GM18526 (cell line): ENCODE measurements around the gene MAP3K3.

ENCODE experiments used
- POLR2A ChIP-seq: IDR thresholded peaks from 3 replicates; pipeline ENCODE4 v1.6.1; 2011; ENCODE audit not compliant: insufficient read length; ENCODE audit errors: extremely low read depth

The MAP3K3 gene

GRCh38 chr17:63621684-63622573 is at the start of gene MAP3K3:
MAP3K3 (plus strand) TSS chr17:63622417; CDS start chr17:63622760, 343 bp downstream.
- TF ChIP-seq POLR2A, result peak; percentile 92

GRCh38 chr17:63573634-63574033 is 48.6 kb upstream of the MAP3K3 start:
- TF ChIP-seq POLR2A, result no peak

DNA sequence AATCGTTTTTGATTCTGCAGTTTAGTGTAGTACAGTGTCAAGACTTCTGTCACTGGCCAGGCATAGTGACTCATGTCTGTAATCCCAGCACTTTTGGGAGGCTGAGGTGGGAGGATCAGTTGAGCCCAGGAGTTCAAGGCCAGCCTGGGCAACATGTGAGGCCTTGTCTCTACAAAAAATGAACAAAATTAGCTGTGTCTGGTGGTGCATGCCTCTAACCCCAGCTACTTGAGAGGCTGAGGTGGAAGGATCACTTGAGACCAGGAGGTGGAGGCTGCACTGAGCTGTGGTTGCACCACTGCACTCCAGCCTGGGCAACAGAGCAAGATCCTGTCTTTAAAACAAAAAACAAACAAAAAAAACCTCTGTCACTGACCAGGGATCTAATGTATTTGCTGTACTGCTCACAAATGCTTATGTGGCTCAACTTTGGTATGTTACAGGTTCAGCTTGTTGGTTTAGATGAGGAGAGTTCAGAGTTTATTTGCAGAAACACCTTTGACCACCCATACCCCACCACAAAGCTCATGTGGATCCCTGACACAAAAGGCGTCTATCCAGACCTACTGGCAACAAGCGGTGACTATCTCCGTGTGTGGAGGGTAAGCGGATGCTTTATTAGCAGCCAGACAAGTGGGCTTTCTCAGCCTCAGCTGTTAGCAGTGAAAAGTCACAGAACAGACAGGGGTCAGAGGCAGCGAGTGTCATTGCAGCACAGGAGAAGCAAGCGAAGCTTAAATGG is 44.0 kb upstream of the MAP3K3 start:
- no peak for TF ChIP-seq POLR2A

DNA sequence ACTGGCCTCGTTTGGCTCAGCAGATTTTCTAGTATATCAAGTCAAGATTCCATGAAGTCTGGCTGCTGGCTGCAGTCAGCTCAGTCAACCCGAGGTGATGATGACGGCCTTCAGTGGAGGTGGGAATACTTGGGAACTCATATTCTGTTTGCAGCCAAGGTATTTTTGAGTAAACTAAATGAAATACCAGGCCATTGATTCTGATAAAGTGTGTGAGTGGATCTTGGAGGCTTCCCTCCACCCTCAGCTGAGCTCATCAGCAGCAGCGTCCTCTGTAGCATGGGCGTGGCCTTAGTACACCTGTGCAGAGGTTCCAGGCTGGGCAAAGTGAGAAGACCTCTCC is 43.5 kb upstream of the MAP3K3 start:
- TF ChIP-seq POLR2A, result no peak

DNA sequence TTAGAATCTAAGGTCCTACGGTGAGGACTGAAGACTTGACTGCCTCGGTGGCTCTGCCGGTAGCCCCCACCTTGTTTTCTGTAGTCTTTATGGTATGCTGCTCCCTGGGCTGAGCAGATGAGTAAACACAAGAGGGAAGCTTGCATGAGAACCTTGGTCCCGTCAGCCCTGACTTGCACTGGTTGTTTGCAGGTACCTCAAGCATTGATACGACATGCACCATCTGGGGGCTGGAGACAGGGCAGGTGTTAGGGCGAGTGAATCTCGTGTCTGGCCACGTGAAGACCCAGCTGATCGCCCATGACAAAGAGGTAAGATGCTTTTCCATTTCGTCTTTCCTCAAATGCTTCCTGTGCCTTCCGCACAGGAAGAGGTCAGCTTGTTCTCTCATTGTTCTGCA is 42.6 kb upstream of the MAP3K3 start:
- no peak for TF ChIP-seq POLR2A

- no peak for TF ChIP-seq POLR2A
Observed at GRCh38 chr17:63587770-63588169, 34.4 kb upstream of the MAP3K3 start.

DNA sequence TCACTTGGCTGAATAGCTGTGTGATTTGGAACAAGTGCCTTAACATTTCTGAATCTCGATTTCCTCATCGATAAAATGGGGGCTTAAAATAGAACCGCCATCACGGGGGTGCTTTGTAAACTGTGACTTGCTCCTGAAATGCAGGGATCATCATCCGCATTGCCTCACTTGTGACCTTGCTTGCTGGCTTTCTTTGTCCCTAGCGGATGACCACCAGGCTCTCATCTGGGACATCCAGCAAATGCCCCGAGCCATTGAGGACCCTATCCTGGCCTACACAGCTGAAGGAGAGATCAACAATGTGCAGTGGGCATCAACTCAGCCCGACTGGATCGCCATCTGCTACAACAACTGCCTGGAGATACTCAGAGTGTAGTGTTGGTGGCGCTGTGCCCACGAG is 33.4 kb upstream of the MAP3K3 start:
- no peak for TF ChIP-seq POLR2A

- TF ChIP-seq POLR2A, result no peak
Observed at GRCh38 chr17:63589646-63590045, 32.6 kb upstream of the MAP3K3 start.

DNA sequence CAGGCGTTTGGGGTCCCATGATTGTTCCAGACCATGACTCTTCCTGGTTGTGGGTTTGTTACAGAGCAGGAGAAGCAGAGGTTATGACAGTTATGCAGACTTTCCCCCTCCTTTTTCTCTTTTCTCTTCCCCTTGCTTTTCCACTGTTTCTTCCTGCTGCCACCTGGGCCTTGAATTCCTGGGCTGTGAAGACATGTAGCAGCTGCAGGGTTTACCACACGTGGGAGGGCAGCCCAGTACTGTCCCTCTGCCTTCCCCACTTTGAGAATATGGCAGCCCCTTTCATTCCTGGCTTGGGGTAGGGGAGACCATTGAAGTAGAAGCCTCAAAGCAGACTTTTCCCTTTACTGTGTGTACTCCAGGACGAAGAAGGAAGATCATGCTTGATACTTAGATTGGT is 29.4 kb upstream of the MAP3K3 start:
- TF ChIP-seq POLR2A, result no peak

DNA sequence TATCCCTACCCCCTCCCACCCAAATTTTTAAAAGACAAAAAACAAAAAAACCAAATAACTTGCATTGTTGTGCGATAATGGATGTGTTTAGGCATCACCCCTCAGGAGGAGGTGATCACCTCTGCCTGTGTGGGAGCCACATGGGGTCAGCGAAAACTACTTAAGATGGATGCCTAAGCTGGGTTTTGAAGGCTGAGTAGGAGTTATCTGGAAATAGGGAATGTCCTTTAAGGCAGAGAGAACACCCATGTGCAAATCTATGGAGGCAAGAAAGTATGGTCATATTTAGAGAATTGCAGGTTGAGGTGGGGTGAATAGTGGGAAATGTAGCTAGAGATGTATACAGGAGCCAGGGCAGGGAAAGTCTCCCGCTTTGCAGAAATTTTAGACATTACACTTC is 27.1 kb upstream of the MAP3K3 start:
- TF ChIP-seq POLR2A, result no peak

DNA sequence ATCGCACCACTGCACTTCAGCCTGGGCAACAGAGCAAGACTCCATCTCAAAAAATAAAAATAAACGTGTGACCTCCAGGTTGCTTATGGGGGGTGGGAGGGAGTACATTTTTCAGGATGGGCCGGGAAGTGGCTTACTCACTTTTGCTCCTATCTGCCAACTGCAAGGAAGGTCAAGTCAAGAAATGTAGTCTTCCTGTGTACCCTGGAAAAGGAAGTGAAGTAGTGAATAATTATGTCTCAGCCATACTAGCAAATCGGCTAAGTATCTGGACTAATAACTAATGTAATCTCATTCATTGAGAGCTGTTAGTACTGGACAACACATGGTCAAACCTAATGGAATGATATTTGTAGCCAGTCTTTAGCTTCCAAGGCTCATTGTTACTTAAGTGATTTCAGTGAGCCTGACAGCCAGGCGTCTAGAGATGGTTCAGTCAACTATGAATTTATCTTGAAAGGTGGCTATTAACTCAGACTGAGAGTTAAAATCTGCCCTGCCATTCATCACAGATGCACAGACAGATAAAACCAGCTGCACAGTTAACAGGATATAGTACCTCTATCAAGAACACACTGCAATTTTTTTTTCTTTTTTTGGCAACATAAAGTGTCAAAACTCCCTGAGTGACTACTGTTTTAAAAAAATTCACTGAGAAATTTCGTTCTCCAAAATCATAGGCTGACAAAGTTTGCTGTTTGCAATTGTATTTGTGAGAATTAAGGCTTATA is 25.2 kb upstream of the MAP3K3 start:
- TF ChIP-seq POLR2A, result no peak

- no peak for TF ChIP-seq POLR2A
Observed at GRCh38 chr17:63598281-63598680, 23.9 kb upstream of the MAP3K3 start.

DNA sequence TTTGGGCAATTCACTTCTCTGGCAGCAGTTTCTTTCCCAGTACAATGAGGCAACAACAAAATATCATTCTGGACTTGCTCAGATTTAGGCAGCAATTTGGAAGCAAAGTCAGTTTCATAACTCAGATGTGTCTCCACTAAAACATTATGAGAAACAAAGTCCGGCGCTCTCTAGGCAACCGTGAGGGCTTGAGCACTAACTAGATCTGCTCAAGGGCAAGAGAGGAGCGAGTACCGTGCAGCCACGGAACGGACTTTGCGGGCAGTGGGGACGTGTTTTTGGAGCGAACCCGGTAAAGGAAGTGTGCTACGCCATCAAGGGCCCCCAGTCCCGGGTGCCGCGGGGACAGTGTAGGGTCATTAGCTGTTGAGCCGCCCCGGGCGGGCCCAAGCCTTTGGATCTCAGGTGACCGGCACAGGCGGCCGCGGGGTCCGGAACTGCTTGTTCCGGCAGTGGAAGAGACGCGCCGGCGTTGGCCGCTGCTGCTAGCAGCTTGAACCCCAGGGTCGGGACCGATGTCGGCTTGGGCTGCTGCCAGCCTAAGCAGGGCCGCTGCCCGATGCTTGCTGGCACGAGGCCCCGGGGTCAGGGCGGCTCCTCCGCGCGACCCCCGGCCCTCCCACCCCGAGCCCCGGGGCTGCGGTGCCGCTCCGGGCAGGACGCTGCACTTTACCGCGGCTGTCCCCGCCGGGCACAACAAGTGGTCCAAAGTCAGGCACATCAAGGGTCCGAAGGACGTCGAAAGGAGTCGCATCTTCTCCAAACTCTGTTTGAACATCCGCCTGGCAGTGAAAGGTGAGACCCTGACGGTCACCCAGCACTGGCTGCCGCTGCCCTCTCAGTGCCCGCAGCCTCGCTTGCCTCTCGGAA is 21.4 kb upstream of the MAP3K3 start, which contains the start of gene TACO1:
TACO1 (plus strand) TSS at position 327 of the 870 bp plus-strand sequence; CDS start at position 516, 189 bp downstream.
- peak; percentile 71 for TF ChIP-seq POLR2A

- no peak for TF ChIP-seq POLR2A
Observed at GRCh38 chr17:63601439-63602371, 20.5 kb upstream of the MAP3K3 start.
